GM21786 (cell line): ENCODE data around the gene TDRD9.
"Not testable (repeated sequence)": the region's sequence is repeated elsewhere in the genome, so short reads cannot be mapped to it uniquely, and the experiment has no call there.

Experiments
- ATAC-seq: cut with Tn5 transposase; IDR thresholded peaks from one replicate; pipeline ENCODE4 v1.9.1; 2021; ENCODE audit not compliant: unreplicated experiment

TDRD9 gene

DNA sequence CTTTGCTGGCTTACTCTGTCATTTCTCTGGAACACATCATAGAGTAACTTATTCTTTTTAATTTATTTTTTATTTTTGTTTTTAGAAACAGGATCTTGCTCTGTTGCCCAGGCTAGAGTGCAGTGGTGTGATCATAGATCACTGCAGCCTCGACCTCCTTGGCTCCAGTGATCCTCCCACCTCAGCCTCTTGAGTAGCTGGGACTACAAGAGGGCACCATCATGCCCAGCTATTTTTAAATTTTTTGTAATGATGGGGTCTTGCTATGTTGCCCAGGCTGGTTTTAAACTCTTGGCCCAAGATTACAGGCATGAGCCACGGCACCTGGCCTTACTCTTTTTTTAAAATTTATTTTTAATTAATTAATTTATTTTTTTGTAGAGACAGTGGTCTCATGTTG is 46.3 kb downstream of the TDRD9 start:
- no peak for ATAC-seq

GRCh38 chr14:103980623-103981238 is 52.5 kb downstream of the TDRD9 start:
- ATAC-seq, result not testable (repeated sequence)

GRCh38 chr14:103984196-103984595 is 55.9 kb downstream of the TDRD9 start:
- ATAC-seq, result no peak

GRCh38 chr14:103989034-103989433 is 60.8 kb downstream of the TDRD9 start:
- ATAC-seq, result no peak

DNA sequence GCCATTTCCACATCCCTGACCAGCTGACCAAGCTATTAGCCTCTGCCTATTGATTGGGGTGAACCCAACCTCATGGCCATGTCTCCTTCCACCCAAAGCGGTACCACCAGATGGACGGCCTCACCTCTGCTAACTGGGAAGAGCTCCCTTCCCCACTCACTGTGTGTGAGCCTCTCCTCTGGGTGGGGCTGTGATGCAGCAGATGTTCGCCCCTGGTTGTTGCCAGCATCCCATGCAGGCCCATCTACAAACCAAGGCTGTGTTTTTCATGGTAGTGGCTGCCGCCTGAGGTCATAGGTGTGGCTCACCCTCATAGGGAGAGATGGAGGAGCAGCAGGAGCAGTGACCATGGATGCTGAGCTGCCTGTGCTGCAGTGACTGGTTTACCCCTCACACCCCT is 61.7 kb downstream of the TDRD9 start:
- ATAC-seq, result no peak

DNA sequence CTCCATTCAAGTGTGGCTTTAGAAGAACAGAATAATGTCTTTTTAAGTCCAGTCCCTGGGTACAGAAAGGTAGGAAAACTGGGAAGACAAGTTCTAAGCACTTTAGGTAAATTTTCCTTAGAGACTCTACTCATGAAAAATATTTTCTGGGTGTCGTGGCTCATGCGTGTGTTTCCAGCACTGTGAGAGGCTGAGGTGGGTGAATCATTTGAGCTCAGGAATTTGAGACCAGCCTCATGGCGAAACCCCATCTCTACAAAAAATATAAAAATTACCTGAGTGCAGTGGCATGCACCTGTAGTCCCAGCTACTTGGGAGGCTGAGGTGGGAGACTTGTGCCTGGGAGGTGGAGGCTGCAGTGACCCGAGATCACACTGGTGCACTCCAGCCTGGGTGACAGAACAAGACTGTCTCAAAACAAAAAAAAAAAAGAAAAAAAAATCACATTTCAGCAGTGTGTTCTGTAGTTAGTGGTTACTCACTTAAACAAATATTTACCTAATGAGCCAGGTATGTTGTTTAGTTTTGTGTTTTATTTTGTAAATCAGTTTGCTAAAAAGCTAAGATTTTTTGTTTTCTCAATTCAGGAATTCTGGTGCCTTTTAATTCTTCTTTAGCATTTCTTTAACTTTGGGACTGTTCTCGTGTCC is 66.4 kb downstream of the TDRD9 start:
- ATAC-seq, result no peak

- no peak for ATAC-seq
Observed at GRCh38 chr14:103995876-103996275, 67.6 kb downstream of the TDRD9 start.

GRCh38 chr14:103997391-103997790 is 69.1 kb downstream of the TDRD9 start:
- no peak for ATAC-seq

GRCh38 chr14:103998027-103998426 is 69.8 kb downstream of the TDRD9 start:
- no peak for ATAC-seq

DNA sequence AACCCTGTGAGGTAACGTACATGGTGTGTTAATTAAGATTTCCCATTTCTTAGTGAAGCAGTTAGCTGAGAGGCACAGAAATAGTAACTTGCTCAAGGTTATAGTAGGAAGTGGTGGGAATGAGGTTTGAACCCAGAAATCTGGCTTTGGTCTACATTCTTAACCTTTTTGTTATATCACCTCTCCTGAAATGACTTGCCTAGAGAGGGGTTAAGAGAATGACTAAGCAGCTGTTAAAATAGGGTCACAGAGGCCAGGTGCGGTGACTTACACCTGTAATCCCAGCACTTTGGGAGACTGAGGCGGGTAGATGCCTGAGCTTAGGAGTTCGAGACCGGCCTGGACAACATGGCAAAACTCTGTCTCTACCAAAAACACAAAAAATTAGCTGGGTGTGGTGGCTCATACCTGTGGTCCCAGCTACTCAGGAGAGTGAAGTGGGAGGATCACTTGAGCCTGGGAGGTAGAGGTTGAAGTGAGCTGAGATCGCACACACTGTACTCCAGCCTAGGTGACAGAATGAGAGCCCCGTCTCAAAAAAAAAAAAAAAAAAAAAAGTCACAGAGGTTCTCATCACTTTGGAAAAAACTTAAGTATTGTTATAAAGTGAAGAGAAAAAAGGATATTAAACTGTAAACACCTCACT is 71.7 kb downstream of the TDRD9 start:
- ATAC-seq, result no peak

DNA sequence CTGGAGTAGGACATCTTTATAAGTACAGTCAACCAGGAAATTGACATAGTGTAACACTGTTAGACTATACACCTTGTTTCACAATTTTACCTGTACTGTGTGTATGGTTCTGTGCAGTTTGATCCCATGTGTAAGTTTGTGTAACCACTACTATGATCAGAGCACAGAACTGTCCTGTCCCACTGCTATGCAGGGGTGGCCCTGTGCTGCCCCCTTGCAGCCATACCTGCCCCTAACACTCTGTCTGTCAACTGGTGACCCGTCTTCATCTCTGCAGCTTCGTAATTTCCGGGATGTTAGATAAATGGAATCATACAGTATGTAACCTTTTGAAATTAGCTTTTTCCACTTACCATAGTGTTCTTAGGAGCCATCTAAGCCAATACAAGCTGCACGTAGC is 72.7 kb downstream of the TDRD9 start:
- ATAC-seq, result no peak

DNA sequence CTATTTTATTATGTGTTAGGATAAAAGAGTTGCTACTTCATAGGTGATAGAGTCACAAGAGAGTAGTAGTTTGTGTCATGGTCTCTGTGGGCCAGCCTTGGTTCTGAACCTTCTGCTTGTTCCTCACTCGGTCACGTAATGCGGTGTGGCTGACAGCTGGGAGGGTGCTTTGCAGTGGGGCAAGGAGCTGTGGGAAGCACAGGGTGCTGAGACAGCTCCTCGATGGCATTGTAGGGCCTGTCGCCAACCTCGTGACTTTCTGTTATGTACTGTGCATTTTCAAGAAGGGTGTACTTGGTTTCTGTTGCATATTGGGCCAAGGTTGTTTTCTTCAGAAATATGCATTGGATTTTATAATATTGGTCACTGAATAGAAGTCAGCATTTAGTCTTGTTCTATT is 75.4 kb downstream of the TDRD9 start:
- no peak for ATAC-seq

DNA sequence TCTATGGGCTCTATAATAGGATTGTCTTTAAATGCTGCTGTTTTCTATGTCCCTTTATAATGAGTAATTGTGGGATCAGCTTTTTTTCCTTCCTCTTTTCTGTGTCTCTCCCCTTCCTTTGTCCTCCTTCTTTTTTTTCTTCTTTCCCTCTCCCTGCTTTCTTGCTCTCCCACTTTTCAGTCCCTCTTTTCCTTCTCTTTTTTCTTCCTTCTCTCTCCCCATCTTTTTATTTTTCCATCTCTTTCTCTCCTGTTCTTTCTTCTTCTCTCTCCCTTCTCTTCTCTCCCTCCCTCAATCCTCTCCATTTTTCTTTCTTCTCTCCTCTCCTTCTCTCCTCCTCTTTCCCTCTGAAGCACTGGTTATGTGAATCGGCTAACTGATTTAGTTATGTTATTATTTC is 76.6 kb downstream of the TDRD9 start:
- no peak for ATAC-seq

- ATAC-seq, result no peak
Observed at GRCh38 chr14:104005489-104005888, 77.2 kb downstream of the TDRD9 start.

GRCh38 chr14:104007121-104007520 is 78.9 kb downstream of the TDRD9 start:
- ATAC-seq, result no peak

DNA sequence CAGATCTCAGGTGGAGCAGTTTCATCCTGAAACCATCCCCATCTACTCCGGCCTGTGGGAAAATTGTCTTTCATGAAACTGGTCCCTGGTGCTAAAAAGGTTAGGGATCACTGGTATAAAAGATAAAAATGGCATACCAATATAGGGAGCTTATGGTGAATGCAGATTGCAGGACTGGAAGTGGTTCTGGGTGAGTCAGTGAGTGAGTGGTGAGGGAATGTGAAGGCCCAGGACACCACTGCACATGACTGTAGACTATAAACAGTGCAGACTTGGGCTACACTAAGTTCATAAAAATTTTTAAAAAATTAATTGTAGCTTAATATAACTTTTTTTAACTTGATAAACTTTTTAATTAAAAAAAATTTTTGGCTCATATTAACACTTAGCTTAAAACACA is 81.0 kb downstream of the TDRD9 start:
- no peak for ATAC-seq

DNA sequence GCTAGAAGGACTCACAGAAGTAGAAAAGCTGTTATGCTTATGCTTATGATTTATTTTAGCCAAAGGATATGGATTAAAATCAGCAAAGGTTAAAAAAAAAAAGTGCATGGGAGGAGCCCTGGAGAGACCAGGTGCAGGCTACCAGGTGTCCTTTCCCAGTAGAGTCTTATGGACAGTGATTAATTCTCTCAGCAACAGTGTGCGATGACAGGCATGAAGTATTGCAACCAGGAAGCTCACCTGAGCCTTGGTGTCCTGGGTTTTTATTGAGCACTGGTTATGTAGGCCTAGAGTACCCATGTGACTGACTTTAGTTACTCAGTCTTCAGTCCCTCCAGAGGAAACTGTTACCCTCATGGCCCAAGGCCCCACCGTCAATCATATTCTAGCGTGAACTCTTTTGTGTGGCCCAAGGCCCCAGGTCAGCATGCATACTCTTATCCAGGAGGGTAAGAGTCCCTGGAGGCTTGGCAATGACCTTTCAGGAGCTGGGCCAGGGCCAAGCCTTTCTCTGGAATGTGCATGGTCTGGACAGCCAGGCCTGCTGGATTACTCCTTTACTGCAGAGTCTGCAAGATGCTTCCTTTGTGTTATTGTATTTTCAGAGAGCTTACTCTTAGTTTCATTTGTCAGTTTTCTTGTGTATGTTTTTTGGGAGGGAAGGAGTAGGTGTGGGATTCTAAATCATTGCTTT is 83.7 kb downstream of the TDRD9 start:
- no peak for ATAC-seq

DNA sequence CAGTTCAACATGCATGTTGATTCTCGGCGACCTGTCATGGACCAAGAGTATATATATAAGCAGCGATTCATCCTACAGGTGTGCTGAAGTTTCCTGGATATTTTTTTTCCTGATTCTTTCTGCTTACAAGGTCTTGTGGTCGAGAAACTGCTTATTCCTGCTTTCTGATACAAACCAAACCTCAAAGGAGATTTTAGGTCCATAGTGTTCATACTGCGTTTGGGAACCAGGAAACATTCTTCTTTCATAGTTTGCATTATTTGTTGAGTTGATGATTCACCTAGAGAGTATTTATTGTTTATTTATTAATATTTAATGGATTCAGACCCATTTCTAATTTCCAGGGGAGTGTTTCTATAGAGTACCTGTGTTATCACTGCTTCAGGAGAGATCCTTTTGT is 86.5 kb downstream of the TDRD9 start:
- ATAC-seq, result no peak

DNA sequence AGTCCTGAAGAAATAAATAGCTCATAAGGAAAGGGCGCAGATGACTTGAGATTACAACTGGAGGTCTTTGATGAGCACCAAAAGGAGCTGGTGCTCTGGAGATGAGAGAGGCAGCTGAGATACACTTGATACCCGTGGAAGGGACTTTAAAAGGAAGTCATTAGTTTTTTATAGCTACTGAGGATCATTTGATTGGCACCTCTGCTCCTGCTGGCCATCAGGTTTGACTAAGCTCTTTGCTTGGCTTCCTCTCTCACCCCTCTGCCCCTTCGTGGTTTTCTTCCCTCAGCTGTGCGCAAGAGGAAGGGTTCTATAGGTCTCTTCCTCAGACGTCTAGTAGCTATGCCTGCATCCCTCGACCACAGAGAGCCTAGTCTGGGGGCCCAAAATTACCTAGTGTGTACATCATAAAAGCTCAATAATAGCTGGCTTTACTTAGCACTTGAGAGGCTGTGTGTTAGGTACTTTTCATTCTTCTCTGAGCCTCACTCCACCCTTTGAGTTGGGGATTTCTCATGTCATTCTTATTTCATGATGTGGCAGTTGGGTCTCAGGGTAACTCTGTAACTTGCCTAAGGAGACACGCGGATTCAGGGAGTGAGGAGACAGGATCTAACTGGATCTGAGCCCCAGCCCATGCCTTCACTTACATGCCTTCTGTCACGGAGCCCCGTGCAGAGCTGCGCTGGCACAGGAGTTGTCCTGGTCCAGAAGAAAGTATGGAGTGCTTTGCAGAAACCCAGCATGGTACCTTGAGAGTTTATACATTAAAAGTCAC is 88.8 kb downstream of the TDRD9 start:
- ATAC-seq, result no peak

DNA sequence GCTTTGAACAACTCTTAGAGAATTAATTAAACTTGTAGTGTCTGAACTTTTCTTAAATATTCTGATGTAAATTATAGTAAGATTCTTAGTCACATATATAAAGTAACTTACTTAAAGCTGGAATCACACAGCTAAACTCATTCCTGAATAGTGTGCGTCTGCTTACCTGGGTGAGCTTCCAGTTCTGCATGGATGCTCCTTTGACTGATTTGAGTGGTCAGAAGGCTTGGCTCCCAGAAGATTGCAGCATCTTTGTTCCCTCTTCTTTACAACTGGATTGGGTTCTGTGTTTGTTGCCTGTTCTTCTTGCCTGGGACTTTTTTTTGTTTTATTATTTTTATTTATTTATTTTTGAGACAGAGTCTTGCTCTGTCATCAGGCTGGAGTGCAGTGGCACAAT is 90.8 kb downstream of the TDRD9 start:
- ATAC-seq, result no peak

- no peak for ATAC-seq
Observed at GRCh38 chr14:104019806-104020205, 91.5 kb downstream of the TDRD9 start.
